Neuronal stem cell (in vitro differentiated cells): ENCODE measurements around the gene FOS.

ENCODE experiments used
- DNase-seq: peaks from one replicate; pipeline ENCODE4 v3.0.0-alpha.2; 2013; ENCODE audit warnings: low spot score
- H2AFZ ChIP-seq: one replicate; pipeline ENCODE4 v1.6.1; 2013; ENCODE audit warnings: mild to moderate bottlenecking, low read length, inconsistent platforms
- H2AK5ac ChIP-seq: 2 replicates; pipeline ENCODE4 v1.6.1; 2013; ENCODE audit warnings: low read depth, mild to moderate bottlenecking, inconsistent platforms, low read length, moderate library complexity, mixed read lengths
- H2BK120ac ChIP-seq: 2 replicates; pipeline ENCODE4 v1.6.1; 2013; ENCODE audit warnings: low read depth, mild to moderate bottlenecking, inconsistent platforms, low read length, moderate library complexity, mixed read lengths
- H2BK12ac ChIP-seq: one replicate; pipeline ENCODE4 v1.6.1; 2013; ENCODE audit warnings: low read length, inconsistent platforms
- H2BK15ac ChIP-seq: 2 replicates; pipeline ENCODE4 v1.6.1; 2013; ENCODE audit warnings: mild to moderate bottlenecking, low read length, inconsistent platforms, mixed read lengths
- H2BK5ac ChIP-seq: one replicate; pipeline ENCODE4 v1.6.1; 2013; ENCODE audit warnings: inconsistent platforms, mild to moderate bottlenecking, low read length, moderate library complexity
- H3K14ac ChIP-seq: one replicate; pipeline ENCODE4 v1.6.1; 2013; ENCODE audit warnings: low read length, inconsistent platforms
- H3K18ac ChIP-seq: 2 replicates; pipeline ENCODE4 v1.6.1; 2013; ENCODE audit warnings: low read length, inconsistent platforms
- H3K23ac ChIP-seq: 2 replicates; pipeline ENCODE4 v1.6.1; 2013; ENCODE audit warnings: low read depth, mild to moderate bottlenecking, mixed read lengths, low read length, inconsistent platforms; ENCODE audit not compliant: poor library complexity
- H3K27ac ChIP-seq: replicated peaks from 3 replicates; pipeline ENCODE4 v1.5.1; 2013; ENCODE audit warnings: low read length, inconsistent platforms
- H3K27me3 ChIP-seq, 3 experiments: 2 replicates each; pipeline ENCODE4 v1.6.1; 2013; ENCODE audit warnings: low read length in 3 of 3, mild to moderate bottlenecking in 2 of 3, inconsistent platforms in 1 of 3, low read depth in 1 of 3, mixed read lengths in 1 of 3, moderate library complexity in 1 of 3; ENCODE audit not compliant: control insufficient read depth in 3 of 3, insufficient read depth in 3 of 3
- H3K36me3 ChIP-seq, 2 donors: replicated peaks in 1 of 2; 2 replicates each; pipeline ENCODE4 v1.6.1; 2013; ENCODE audit warnings: low read length in 2 of 2; ENCODE audit not compliant: control insufficient read depth in 2 of 2, insufficient read depth in 2 of 2
- H3K4ac ChIP-seq: 2 replicates; pipeline ENCODE4 v1.6.1; 2013; ENCODE audit warnings: inconsistent platforms, mild to moderate bottlenecking, low read length, moderate library complexity
- H3K4me1 ChIP-seq, 2 donors: 1 replicate in 1 of 2; 2 replicates in 1 of 2; pipeline ENCODE4 v1.6.1; 2013; ENCODE audit warnings: low read length in 2 of 2, low read depth in 1 of 2; ENCODE audit not compliant: control insufficient read depth in 2 of 2, insufficient read depth in 1 of 2
- H3K4me2 ChIP-seq: one replicate; pipeline ENCODE4 v1.6.1; 2013; ENCODE audit warnings: mild to moderate bottlenecking, low read length, inconsistent platforms; ENCODE audit not compliant: insufficient read depth, poor library complexity, severe bottlenecking
- H3K4me3 ChIP-seq, 2 donors: 2 replicates each; pipeline ENCODE4 v1.5.1; 2013; ENCODE audit warnings: low read length in 2 of 2, mild to moderate bottlenecking in 2 of 2, inconsistent platforms in 1 of 2, moderate library complexity in 1 of 2
- H3K79me1 ChIP-seq: one replicate; pipeline ENCODE4 v1.6.1; 2013; ENCODE audit warnings: low read depth, mild to moderate bottlenecking, inconsistent platforms, low read length, moderate library complexity
- H3K9ac ChIP-seq: one replicate; pipeline ENCODE4 v1.6.1; 2013; ENCODE audit warnings: mild to moderate bottlenecking, low read depth, low read length, inconsistent platforms; ENCODE audit not compliant: poor library complexity
- H3K9me3 ChIP-seq, 2 donors: replicated peaks in 1 of 2; 2 replicates each; pipeline versions ENCODE3 to v1.6.1; 2013; ENCODE audit warnings: low read length in 2 of 2, mild to moderate bottlenecking in 2 of 2, inconsistent platforms in 1 of 2, low read depth in 1 of 2, mixed read lengths in 1 of 2, moderate library complexity in 1 of 2; ENCODE audit not compliant: control insufficient read depth in 2 of 2, insufficient read depth in 1 of 2
- H4K8ac ChIP-seq: one replicate; pipeline ENCODE4 v1.6.1; 2013; ENCODE audit warnings: low read depth, mild to moderate bottlenecking, inconsistent platforms, low read length, moderate library complexity
- H4K91ac ChIP-seq: one replicate; pipeline ENCODE4 v1.6.1; 2013; ENCODE audit warnings: low read length, low read depth, mild to moderate bottlenecking, inconsistent platforms; ENCODE audit not compliant: poor library complexity
- WGBS, 2 donors: extraction: QIAGEN DNeasy Blood & Tissue Kit; methylation state at CpG; one replicate each; pipeline ENCODE4 v1.1.7; 2013; ENCODE audit warnings: missing lambda C conversion rate in 2 of 2, mixed read lengths in 1 of 2; ENCODE audit not compliant: insufficient read length in 2 of 2, insufficient replicate concordance in 1 of 2; ENCODE audit errors: extremely low coverage in 2 of 2; 5-methylcytosine and 5-hydroxymethylcytosine counted together

The FOS gene

DNA sequence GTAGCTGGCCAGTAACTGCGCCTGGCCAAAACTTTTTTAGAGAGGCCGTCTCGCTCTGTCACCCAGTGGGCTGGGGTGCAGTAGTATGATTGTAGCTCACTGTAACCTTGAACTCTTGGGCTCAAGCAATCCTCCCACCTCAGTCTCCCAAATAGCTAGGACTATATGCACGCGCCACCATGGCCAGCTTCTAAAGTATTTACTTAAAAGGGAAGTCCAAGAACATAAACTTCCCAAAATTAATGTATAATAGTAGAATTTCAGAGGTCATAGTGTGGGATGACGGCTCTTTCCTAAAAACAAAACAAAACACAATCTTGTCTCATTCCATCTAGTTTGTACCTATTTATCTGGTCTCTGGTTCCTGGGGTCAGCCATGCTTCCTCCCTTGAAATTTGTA, 42.2 kb upstream of the FOS start:
- H3K9ac ChIP-seq, result no peak overlapping the region
- no peak for DNase-seq
- H4K8ac ChIP-seq, result no peak overlapping the region
- no peak overlapping the region for H3K4me3 ChIP-seq
- no peak overlapping the region for H2BK5ac ChIP-seq
- no peak overlapping the region for H2BK12ac ChIP-seq
- H2BK15ac ChIP-seq, result no peak overlapping the region
- no peak overlapping the region for H3K4ac ChIP-seq
- no peak overlapping the region for H3K18ac ChIP-seq
- no peak overlapping the region for H3K4me2 ChIP-seq
- no peak overlapping the region for H3K27ac ChIP-seq
- H3K14ac ChIP-seq, result no peak overlapping the region
- H3K36me3 ChIP-seq, result no peaks in the 10 kb centered on the region
- no peak overlapping the region for H2BK120ac ChIP-seq
- H3K4me1 ChIP-seq, result peaks cover 9 to 22% of the 10 kb centered on the region in 2 donors
- peak overlapping the region; percentile 13 for H2AFZ ChIP-seq
- peaks cover 0 to 4% (median 0%) of the 10 kb centered on the region in 3 experiments for H3K27me3 ChIP-seq
- no peaks in the 10 kb centered on the region for H3K9me3 ChIP-seq
- H3K79me1 ChIP-seq, result no peaks in the 10 kb centered on the region
- no peak overlapping the region for H2AK5ac ChIP-seq
- no CpG with 5 or more reads among the region's 6 CpGs for WGBS, 2 donors
- H3K23ac ChIP-seq, result no peak overlapping the region
- no peak overlapping the region for H4K91ac ChIP-seq

DNA sequence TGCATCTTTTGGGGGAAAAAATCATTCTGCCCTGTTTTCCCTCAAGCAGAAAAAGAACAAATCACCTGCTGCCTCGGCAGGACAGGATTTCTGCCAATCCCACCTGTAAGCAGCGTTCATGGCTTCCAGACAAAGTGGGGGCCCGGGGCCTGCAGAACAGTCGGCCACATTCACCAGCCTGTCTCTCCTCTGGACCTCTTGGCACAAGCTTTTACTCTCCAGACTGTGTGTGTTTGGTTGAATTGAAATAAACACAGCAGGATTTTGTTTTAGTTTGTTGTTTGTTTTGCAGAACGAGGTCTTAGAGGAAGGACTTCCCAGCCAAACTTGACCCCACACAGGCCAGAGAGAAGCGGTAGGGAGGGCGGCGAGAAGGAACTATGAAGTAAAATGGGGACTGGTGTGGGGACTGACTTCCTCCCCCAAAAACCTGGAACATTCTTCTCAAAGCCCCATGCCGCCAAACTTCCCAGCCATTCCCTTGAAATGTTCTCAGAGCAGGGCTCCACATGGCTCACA, 41.7 kb upstream of the FOS start:
- H3K4ac ChIP-seq, result no peak overlapping the region
- H2BK12ac ChIP-seq, result no peak overlapping the region
- H3K4me2 ChIP-seq, result no peak overlapping the region
- no peaks in the 10 kb centered on the region for H3K36me3 ChIP-seq
- no peak for DNase-seq
- H4K8ac ChIP-seq, result peak overlapping the region; percentile 54
- no peak overlapping the region for H3K9ac ChIP-seq
- H3K18ac ChIP-seq, result peak overlapping the region; percentile 77
- no peak overlapping the region for H2BK120ac ChIP-seq
- H3K27ac ChIP-seq, result no peak overlapping the region
- no peaks in the 10 kb centered on the region for H3K9me3 ChIP-seq
- H4K91ac ChIP-seq, result no peak overlapping the region
- peak overlapping the region; percentile 77 for H2BK15ac ChIP-seq
- H3K14ac ChIP-seq, result no peak overlapping the region
- no peak overlapping the region for H3K4me3 ChIP-seq
- H3K79me1 ChIP-seq, result no peaks in the 10 kb centered on the region
- H3K27me3 ChIP-seq, result peaks cover 0 to 4% (median 0%) of the 10 kb centered on the region in 3 experiments
- peaks cover 9 to 22% of the 10 kb centered on the region in 2 donors for H3K4me1 ChIP-seq
- H2BK5ac ChIP-seq, result peak overlapping the region; percentile 48
- H2AFZ ChIP-seq, result peak overlapping the region; percentile 13
- no CpG with 5 or more reads among the region's 9 CpGs for WGBS, 2 donors
- H2AK5ac ChIP-seq, result peak overlapping the region; percentile 61
- H3K23ac ChIP-seq, result no peak overlapping the region

DNA sequence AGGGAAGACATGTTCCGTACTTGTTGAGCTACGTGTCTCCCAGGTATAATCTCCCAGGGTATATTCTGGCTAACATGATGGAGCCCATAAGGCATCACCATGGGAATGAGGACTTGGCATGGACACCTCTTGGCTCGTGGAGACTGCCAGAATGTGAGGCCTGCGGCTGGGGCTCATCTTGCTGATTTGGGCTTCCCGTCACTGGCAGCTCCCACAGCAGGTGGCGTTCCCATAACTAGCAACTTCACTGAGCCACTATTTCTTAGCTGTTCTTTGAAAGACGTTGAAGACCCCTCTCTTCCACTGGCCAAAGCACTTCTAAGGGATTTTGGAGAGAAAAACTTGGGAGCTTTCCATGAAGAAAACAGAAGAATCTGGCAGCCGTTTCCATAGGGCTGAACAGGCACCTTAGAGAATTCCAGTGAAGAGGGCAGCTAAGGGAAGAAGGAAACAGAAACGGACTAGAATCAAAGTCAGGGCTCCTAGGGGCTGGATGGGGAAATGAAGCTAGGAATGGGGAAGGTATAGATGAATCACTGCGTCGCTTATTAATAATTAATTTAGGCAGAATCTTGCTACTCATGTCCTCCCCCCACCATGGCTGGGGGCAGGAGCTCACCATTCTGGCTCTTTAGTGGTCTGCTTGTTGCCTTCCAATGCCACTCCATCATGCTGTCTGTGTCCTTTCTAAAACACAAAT, 39.7 kb upstream of the FOS start:
- no peak overlapping the region for H4K91ac ChIP-seq
- no peak overlapping the region for H3K27ac ChIP-seq
- H2BK12ac ChIP-seq, result no peak overlapping the region
- no peak overlapping the region for H3K14ac ChIP-seq
- no peak overlapping the region for H2AK5ac ChIP-seq
- no peak overlapping the region for H2BK5ac ChIP-seq
- H3K4me2 ChIP-seq, result no peak overlapping the region
- H3K18ac ChIP-seq, result peak overlapping the region; percentile 67
- DNase-seq, result no peak
- H3K4ac ChIP-seq, result no peak overlapping the region
- H3K27me3 ChIP-seq, result no peaks in the 10 kb centered on the region
- peaks cover 11 to 22% of the 10 kb centered on the region in 2 donors for H3K4me1 ChIP-seq
- no peak overlapping the region for H2BK15ac ChIP-seq
- H3K4me3 ChIP-seq, result no peak overlapping the region
- no peak overlapping the region for H4K8ac ChIP-seq
- no CpG with 5 or more reads among the region's 11 CpGs for WGBS, 2 donors
- no peak overlapping the region for H3K9ac ChIP-seq
- H2AFZ ChIP-seq, result peak overlapping the region; percentile 78
- H3K23ac ChIP-seq, result no peak overlapping the region
- H3K79me1 ChIP-seq, result no peaks in the 10 kb centered on the region
- no peaks in the 10 kb centered on the region for H3K9me3 ChIP-seq
- no peak overlapping the region for H2BK120ac ChIP-seq
- no peaks in the 10 kb centered on the region for H3K36me3 ChIP-seq

DNA sequence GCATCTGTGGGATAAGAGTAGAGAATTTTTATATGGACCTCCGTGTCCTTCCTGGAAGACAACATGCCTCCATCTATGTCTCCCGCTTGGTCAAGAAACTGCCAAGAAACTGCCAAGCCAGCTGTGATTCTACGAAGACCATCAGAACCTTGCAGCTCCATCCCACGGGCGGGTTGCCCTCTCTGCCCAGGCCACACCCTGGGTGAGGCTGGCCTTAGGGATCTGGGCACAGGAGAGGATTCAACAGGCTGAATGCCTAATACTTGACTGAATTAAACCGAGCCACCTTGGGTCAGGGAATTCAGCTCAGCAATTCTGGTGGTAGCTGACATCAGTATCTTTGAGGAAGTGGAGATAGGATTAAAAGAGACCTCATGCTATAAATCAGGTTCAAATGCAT, 37.8 kb upstream of the FOS start:
- no peak overlapping the region for H3K14ac ChIP-seq
- no peak overlapping the region for H2BK15ac ChIP-seq
- H4K8ac ChIP-seq, result no peak overlapping the region
- no peaks in the 10 kb centered on the region for H3K9me3 ChIP-seq
- H4K91ac ChIP-seq, result no peak overlapping the region
- H3K23ac ChIP-seq, result no peak overlapping the region
- DNase-seq, result no peak
- no peak overlapping the region for H3K9ac ChIP-seq
- no peaks in the 10 kb centered on the region for H3K79me1 ChIP-seq
- no peak overlapping the region for H3K27ac ChIP-seq
- peaks cover 0 to 5% (median 0%) of the 10 kb centered on the region in 3 experiments for H3K27me3 ChIP-seq
- WGBS, 2 donors, result no CpG with 5 or more reads among the region's 6 CpGs
- no peak overlapping the region for H2AK5ac ChIP-seq
- no peak overlapping the region for H2BK120ac ChIP-seq
- no peaks in the 10 kb centered on the region for H3K36me3 ChIP-seq
- no peak overlapping the region for H3K4me2 ChIP-seq
- H3K18ac ChIP-seq, result peak overlapping the region; percentile 48
- peaks cover 11 to 22% of the 10 kb centered on the region in 2 donors for H3K4me1 ChIP-seq
- H2BK5ac ChIP-seq, result no peak overlapping the region
- no peak overlapping the region for H2AFZ ChIP-seq
- no peak overlapping the region for H3K4me3 ChIP-seq
- H3K4ac ChIP-seq, result no peak overlapping the region
- H2BK12ac ChIP-seq, result no peak overlapping the region
